Measurements from ENCODE around the gene GADL1.

GRCh38 chr3:30702038-30702827 lies 192.2 kb downstream of the GADL1 start:
- TF ChIP-seq CTCF (IDR thresholded peaks at IDR 0.05; ENCODE audit: poor library complexity) = no peak
- no peak for TF ChIP-seq EZH2phosphoT487 (IDR thresholded peaks at IDR 0.05; ENCODE audit: low read depth, severe bottlenecking, unreplicated experiment)

Data from hepatocyte (in vitro differentiated cells).